OCI-LY7 (cell line): Measurements from ENCODE around the gene CRYBB2.

Experiments used
- CTCF ChIP-seq: fragments of 200-600 bp; sonication (generic); conservative IDR thresholded peaks from 2 replicates; pipeline ENCODE4 v1.5.1; 2014; ENCODE audit warnings: mild to moderate bottlenecking, antibody characterized with exemption, low read length, moderate library complexity, mixed read lengths
- EZH2phosphoT487 ChIP-seq: fragments of 200-600 bp; sonication (generic); IDR thresholded peaks from 2 replicates; pipeline ENCODE4 v1.6.1; 2018; ENCODE audit warnings: low read depth, borderline replicate concordance, mild to moderate bottlenecking, mixed run types, antibody characterized with exemption, low read length, moderate library complexity, mixed read lengths

- no peak for TF ChIP-seq CTCF
- TF ChIP-seq EZH2phosphoT487: no peak
Measured at GRCh38 chr22:25200967-25201366, 18.5 kb upstream of the CRYBB2 start.
